ENCODE results near the gene CHD5.
A peak's percentile ranks its signal among the peaks of the same experiment; 100 is the strongest.

The CHD5 gene

GRCh38 chr1:6202256-6202655 lies 22.1 kb upstream of the CHD5 start:
- DNase-seq (ENCODE audit: low read depth) = no peak
- TF ChIP-seq POLR2A (IDR thresholded peaks at IDR 0.05; ENCODE audit: extremely low read depth, insufficient read length) (no peak), MAX (IDR thresholded peaks at IDR 0.05; ENCODE audit: low read depth, low read length) (no peak), MYC (IDR thresholded peaks at IDR 0.05; ENCODE audit: low read depth, low read length) (no peak), CTCF (IDR thresholded peaks at IDR 0.05; ENCODE audit: low read depth, low read length) (no peak)

GRCh38 chr1:6200188-6200809 lies 20.2 kb upstream of the CHD5 start:
- TF ChIP-seq MAX (IDR thresholded peaks at IDR 0.05; ENCODE audit: low read depth, low read length) (no peak), CTCF (IDR thresholded peaks at IDR 0.05; ENCODE audit: low read depth, low read length) (no peak), POLR2A (IDR thresholded peaks at IDR 0.05; ENCODE audit: extremely low read depth, insufficient read length) (no peak), MYC (IDR thresholded peaks at IDR 0.05; ENCODE audit: low read depth, low read length) (0 out of 2 replicates have a peak, but pooled peaks have one; percentile 33)
- peak; percentile 58 for DNase-seq (ENCODE audit: low read depth)
- peak overlapping the region; percentile 100 for H3K4me3 ChIP-seq (ENCODE audit: low read depth, low read length)

More at GRCh38 chr1:6202256-6202655, 22.1 kb upstream of the CHD5 start:
- no peak overlapping the region for H3K4me3 ChIP-seq (ENCODE audit: low read depth, low read length)

GRCh38 chr1:6199298-6200187 lies 19.4 kb upstream of the CHD5 start, which contains the start of gene RPL22:
Gene RPL22, minus strand, starts transcription at chr1:6199595. Its CDS starts 22 bp downstream, at chr1:6199573.
- DNase-seq (ENCODE audit: low read depth) = peak; percentile 99
- H3K4me3 ChIP-seq (ENCODE audit: low read depth, low read length) = peak within 1 kb of the TSS; percentile 100
- TF ChIP-seq POLR2A (IDR thresholded peaks at IDR 0.05; ENCODE audit: extremely low read depth, insufficient read length) (peak; percentile 86), MYC (IDR thresholded peaks at IDR 0.05; ENCODE audit: low read depth, low read length) (peak; percentile 97), CTCF (IDR thresholded peaks at IDR 0.05; ENCODE audit: low read depth, low read length) (no peak), MAX (IDR thresholded peaks at IDR 0.05; ENCODE audit: low read depth, low read length) (peak; percentile 92)

- DNase-seq (ENCODE audit: low read depth) = peak; percentile 41
- H3K4me3 ChIP-seq (ENCODE audit: low read depth, low read length) = peak overlapping the region; percentile 100
- TF ChIP-seq POLR2A (IDR thresholded peaks at IDR 0.05; ENCODE audit: extremely low read depth, insufficient read length) (no peak), MYC (IDR thresholded peaks at IDR 0.05; ENCODE audit: low read depth, low read length) (no peak), CTCF (IDR thresholded peaks at IDR 0.05; ENCODE audit: low read depth, low read length) (no peak), MAX (IDR thresholded peaks at IDR 0.05; ENCODE audit: low read depth, low read length) (no peak)
Observed at GRCh38 chr1:6198646-6199297, 18.7 kb upstream of the CHD5 start.

- DNase-seq (ENCODE audit: low read depth) = peak; percentile 47
- peak overlapping the region; percentile 100 for H3K4me3 ChIP-seq (ENCODE audit: low read depth, low read length)
- TF ChIP-seq POLR2A (IDR thresholded peaks at IDR 0.05; ENCODE audit: extremely low read depth, insufficient read length) = no peak
- no peak for TF ChIP-seq MYC (IDR thresholded peaks at IDR 0.05; ENCODE audit: low read depth, low read length)
- TF ChIP-seq CTCF (IDR thresholded peaks at IDR 0.05; ENCODE audit: low read depth, low read length) = no peak
- no peak for TF ChIP-seq MAX (IDR thresholded peaks at IDR 0.05; ENCODE audit: low read depth, low read length)
Observed at GRCh38 chr1:6197746-6198427, 17.8 kb upstream of the CHD5 start.
